ENCODE measurements around the gene PPP4R2. TPM values are rescaled to one million over a fixed set of nuclear protein-coding genes. Genes with fewer than 3 reads are reported as not detected.
A peak's percentile ranks its signal among the peaks of the same experiment; 100 is the strongest.

Gene PPP4R2
- polyA plus RNA-seq, 3 donors, result 14.3 to 25.4 (median 18.7) TPM

DNA sequence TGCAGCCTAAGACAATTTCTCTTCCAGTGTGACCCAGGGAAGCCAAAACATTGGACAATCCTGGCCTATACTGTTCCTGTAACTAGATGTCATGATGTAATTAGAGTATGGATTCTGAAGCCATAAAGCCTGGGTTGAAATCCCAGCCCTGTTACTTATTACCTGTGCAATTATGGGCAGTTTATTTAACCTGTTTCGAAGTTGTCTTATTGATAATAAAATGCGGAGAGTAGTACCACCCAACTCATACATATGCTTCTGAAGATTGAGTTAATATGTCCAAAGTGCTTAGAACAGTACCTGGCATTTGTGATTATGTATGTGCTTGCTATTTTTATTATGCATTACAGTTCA lies 30.1 kb downstream of the PPP4R2 start:
- Histone ChIP-seq H3K36me3 (replicated peaks in 1 of 2; ENCODE audit: control insufficient read depth in 1 of 2, insufficient read depth in 2 of 2, low read length in 2 of 2) (peaks cover 0 to 9% of the 10 kb centered on the region in 2 donors), H2AFZ (ENCODE audit: insufficient read depth, low read depth, low read length, poor library complexity, severe bottlenecking) (no peak overlapping the region), H4K20me1 (ENCODE audit: insufficient read depth, low read length) (peaks cover 98% of the 10 kb centered on the region), H3K9me3 (replicated peaks in 1 of 2; ENCODE audit: control insufficient read depth in 1 of 2, insufficient read depth in 1 of 2, low read length in 2 of 2) (no peaks in the 10 kb centered on the region), H3K4me1 (ENCODE audit: control insufficient read depth in 1 of 2, insufficient read depth in 2 of 2, low read length in 2 of 2) (no peaks in the 10 kb centered on the region), H3K27me3 (ENCODE audit: control insufficient read depth in 2 of 2, insufficient read depth in 2 of 2, low read length in 2 of 2) (no peaks in the 10 kb centered on the region), H3K27ac (ENCODE audit: low read depth in 1 of 2, low read length in 2 of 2) (no peak overlapping the region), H3K79me2 (ENCODE audit: insufficient read depth, low read length) (peaks cover 100% of the 10 kb centered on the region), H3K4me2 (replicated peaks; ENCODE audit: extremely low read depth, low read length, poor library complexity, severe bottlenecking) (no peak overlapping the region), H3K9ac (ENCODE audit: insufficient read depth, low read length, poor library complexity, severe bottlenecking) (no peak overlapping the region), H3K4me3 (replicated peaks in 1 of 3; ENCODE audit: low read depth in 2 of 3, low read length in 3 of 3) (no peak overlapping the region)
- peak overlapping the region in 1 of 7 donors; percentile 17 for H3K27ac Mint-ChIP-seq
- intact Hi-C loops (cut with micrococcal nuclease), result no loop called here
- H3K36me3 Mint-ChIP-seq, result peaks cover 10 to 27% of the 10 kb centered on the region in 2 donors
- H3K4me1 Mint-ChIP-seq, result peaks cover 21% of the 10 kb centered on the region
- peaks cover 0 to 1% (median 0%) of the 10 kb centered on the region in 7 donors for H3K9me3 Mint-ChIP-seq
- H3K27me3 Mint-ChIP-seq (ENCODE audit: low read depth in 3 of 3), result peaks cover 0 to 2% (median 0%) of the 10 kb centered on the region in 3 donors
- TF ChIP-seq, protein P1, sequence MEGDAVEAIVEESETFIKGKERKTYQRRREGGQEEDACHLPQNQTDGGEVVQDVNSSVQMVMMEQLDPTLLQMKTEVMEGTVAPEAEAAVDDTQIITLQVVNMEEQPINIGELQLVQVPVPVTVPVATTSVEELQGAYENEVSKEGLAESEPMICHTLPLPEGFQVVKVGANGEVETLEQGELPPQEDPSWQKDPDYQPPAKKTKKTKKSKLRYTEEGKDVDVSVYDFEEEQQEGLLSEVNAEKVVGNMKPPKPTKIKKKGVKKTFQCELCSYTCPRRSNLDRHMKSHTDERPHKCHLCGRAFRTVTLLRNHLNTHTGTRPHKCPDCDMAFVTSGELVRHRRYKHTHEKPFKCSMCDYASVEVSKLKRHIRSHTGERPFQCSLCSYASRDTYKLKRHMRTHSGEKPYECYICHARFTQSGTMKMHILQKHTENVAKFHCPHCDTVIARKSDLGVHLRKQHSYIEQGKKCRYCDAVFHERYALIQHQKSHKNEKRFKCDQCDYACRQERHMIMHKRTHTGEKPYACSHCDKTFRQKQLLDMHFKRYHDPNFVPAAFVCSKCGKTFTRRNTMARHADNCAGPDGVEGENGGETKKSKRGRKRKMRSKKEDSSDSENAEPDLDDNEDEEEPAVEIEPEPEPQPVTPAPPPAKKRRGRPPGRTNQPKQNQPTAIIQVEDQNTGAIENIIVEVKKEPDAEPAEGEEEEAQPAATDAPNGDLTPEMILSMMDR (IDR thresholded peaks at IDR 0.05), result no peak
- no peak overlapping the region for H3K4me3 Mint-ChIP-seq
- WGBS (ENCODE audit: insufficient coverage), result no CpG with 5 or more reads among the region's 2 CpGs
- DNase-seq, result no peak

DNA sequence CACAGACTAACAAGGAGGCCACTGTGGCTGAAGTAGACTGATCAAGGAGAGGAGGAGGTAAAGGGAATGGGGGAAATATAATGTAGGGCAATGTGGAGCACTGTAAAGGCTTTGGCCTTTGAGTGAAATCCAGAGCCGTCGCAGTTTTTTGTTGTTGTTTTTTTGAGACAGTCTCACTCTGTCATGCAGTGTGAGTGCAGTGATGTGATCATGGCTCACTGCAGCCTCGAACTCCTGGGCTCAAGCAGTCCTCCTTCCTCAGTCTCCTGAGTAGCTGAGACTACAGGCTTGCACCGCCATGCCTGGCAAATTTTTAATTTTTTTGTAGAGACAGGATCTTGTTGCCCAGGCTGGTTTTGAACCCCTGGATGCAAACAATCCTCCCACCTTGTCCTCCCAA lies 32.2 kb downstream of the PPP4R2 start:
- TF ChIP-seq, protein P1 (IDR thresholded peaks at IDR 0.05), result no peak
- Mint-ChIP-seq H3K27me3 (ENCODE audit: low read depth in 3 of 3) (peaks cover 0 to 2% (median 0%) of the 10 kb centered on the region in 3 donors), H3K27ac (peak overlapping the region in 2 of 7 donors; percentile 34 to 36), H3K4me3 (no peak overlapping the region), H3K36me3 (peaks cover 4 to 19% of the 10 kb centered on the region in 2 donors), H3K9me3 (peaks cover 0 to 1% (median 0%) of the 10 kb centered on the region in 7 donors), H3K4me1 (peaks cover 27% of the 10 kb centered on the region)
- 78% methylated on average over 3 of the region's 4 CpGs for WGBS (ENCODE audit: insufficient coverage)
- Histone ChIP-seq H3K4me3 (replicated peaks in 1 of 3; ENCODE audit: low read depth in 2 of 3, low read length in 3 of 3) (no peak overlapping the region), H3K4me1 (ENCODE audit: control insufficient read depth in 1 of 2, insufficient read depth in 2 of 2, low read length in 2 of 2) (no peaks in the 10 kb centered on the region), H3K27ac (ENCODE audit: low read depth in 1 of 2, low read length in 2 of 2) (peak overlapping the region in 1 of 2 donors; percentile 30), H3K36me3 (replicated peaks in 1 of 2; ENCODE audit: control insufficient read depth in 1 of 2, insufficient read depth in 2 of 2, low read length in 2 of 2) (peaks cover 0 to 9% of the 10 kb centered on the region in 2 donors), H3K4me2 (replicated peaks; ENCODE audit: extremely low read depth, low read length, poor library complexity, severe bottlenecking) (no peak overlapping the region), H3K27me3 (ENCODE audit: control insufficient read depth in 2 of 2, insufficient read depth in 2 of 2, low read length in 2 of 2) (no peaks in the 10 kb centered on the region), H3K9ac (ENCODE audit: insufficient read depth, low read length, poor library complexity, severe bottlenecking) (no peak overlapping the region), H3K79me2 (ENCODE audit: insufficient read depth, low read length) (peaks cover 100% of the 10 kb centered on the region), H4K20me1 (ENCODE audit: insufficient read depth, low read length) (peaks cover 98% of the 10 kb centered on the region), H2AFZ (ENCODE audit: insufficient read depth, low read depth, low read length, poor library complexity, severe bottlenecking) (no peak overlapping the region), H3K9me3 (replicated peaks in 1 of 2; ENCODE audit: control insufficient read depth in 1 of 2, insufficient read depth in 1 of 2, low read length in 2 of 2) (no peaks in the 10 kb centered on the region)
- intact Hi-C loops (cut with micrococcal nuclease), result no loop called here
- DNase-seq, result no peak

Measured in CD14-positive monocyte (primary cell).